Esophagus muscularis mucosa (tissue), 4 donors: ENCODE results near the gene SLC13A3.

Experiments used
- EP300 ChIP-seq: sonication (generic); formaldehyde crosslinking; IDR thresholded peaks from one replicate; pipeline ENCODE4 v1.6.1; 2017; ENCODE audit warnings: antibody characterized with exemption
- POLR2A ChIP-seq: fragments of 450-650 bp; IDR thresholded peaks from one replicate; pipeline ENCODE4 v1.6.1; 2017; ENCODE audit warnings: antibody characterized with exemption, moderate library complexity, mild to moderate bottlenecking, low read depth
- POLR2AphosphoS5 ChIP-seq, 2 donors: sonication (generic); formaldehyde crosslinking; IDR thresholded peaks; one replicate each; pipeline ENCODE4 v1.6.1; 2017; ENCODE audit warnings: antibody characterized with exemption in 2 of 2
- TF ChIP-seq, protein P1 (sequence below), 3 experiments: fragments of 200-600 bp in 2 of 3; fragments of 450-650 bp in 1 of 3; sonication (generic) in 2 of 3; IDR thresholded peaks; one replicate each; pipeline ENCODE4 v1.5.1; 2017 to 2019; ENCODE audit warnings: antibody characterized with exemption in 3 of 3, mild to moderate bottlenecking in 2 of 3, moderate library complexity in 1 of 3

DNA sequence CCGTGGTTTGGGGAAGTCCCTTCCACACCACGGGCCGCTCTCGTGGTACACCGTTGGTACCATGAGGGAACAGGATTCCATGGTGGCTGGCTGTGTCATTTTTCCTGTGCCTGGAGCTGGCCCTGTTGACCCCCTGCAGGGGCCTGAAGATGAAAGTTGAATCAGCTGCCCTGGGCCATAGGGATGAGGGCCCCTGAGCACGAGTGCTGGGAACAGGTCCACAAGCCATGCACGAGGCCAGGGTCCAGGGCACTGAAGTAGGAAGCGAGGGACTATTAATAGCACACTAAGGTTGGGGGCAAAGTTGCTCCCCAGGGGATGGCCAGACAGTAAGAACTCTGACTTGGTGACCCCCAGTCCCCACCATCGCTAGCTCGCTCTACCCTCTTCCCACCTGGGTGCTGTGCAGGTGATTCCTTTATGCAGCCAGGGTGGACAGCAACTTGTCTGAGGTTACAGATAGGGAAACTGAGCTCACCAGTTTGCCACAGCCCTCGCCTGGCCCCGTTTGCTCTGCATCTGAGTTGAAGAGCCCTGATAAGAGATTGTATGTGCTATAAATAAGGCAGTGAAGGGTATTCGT is 46.6 kb downstream of the SLC13A3 start:
- TF ChIP-seq, protein P1, sequence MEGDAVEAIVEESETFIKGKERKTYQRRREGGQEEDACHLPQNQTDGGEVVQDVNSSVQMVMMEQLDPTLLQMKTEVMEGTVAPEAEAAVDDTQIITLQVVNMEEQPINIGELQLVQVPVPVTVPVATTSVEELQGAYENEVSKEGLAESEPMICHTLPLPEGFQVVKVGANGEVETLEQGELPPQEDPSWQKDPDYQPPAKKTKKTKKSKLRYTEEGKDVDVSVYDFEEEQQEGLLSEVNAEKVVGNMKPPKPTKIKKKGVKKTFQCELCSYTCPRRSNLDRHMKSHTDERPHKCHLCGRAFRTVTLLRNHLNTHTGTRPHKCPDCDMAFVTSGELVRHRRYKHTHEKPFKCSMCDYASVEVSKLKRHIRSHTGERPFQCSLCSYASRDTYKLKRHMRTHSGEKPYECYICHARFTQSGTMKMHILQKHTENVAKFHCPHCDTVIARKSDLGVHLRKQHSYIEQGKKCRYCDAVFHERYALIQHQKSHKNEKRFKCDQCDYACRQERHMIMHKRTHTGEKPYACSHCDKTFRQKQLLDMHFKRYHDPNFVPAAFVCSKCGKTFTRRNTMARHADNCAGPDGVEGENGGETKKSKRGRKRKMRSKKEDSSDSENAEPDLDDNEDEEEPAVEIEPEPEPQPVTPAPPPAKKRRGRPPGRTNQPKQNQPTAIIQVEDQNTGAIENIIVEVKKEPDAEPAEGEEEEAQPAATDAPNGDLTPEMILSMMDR (IDR thresholded peaks at IDR 0.05) = no peak
- TF ChIP-seq POLR2A (no peak), POLR2AphosphoS5 (IDR thresholded peaks at IDR 0.05) (no peak), EP300 (no peak)
